Cerebellar nuclear complex (tissue), 1 donor: ENCODE data around the gene DBH.
"Not testable (repeated sequence)": the region's sequence is repeated elsewhere in the genome, so short reads cannot be mapped to it uniquely, and the experiment has no call there.

Source experiments
- DNase-seq, 2 experiments: peaks; one replicate each; lab custom pipeline; 2025; lab: John Stamatoyannopoulos, UW

DBH gene

DNA sequence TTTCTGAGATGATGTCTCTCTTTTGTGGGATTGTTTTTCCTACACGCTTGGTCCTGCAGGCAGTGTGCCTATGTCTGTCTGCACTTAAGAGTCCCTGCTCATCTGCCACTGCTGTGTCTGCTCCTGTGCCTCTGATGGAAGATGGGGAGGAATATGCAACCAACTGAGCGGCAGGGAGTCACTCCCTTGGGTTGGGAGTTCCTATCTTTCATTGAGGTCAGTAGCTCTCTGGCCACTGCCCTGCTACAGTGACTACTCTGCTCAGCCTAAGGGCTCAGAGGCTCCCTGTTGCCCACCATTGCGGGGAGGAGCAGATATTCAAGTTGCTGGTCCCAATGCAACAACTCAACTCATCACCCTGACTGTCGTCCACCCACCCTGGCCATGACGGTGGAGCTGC lies 13.6 kb upstream of the DBH start:
- DNase-seq, result no peak

DNA sequence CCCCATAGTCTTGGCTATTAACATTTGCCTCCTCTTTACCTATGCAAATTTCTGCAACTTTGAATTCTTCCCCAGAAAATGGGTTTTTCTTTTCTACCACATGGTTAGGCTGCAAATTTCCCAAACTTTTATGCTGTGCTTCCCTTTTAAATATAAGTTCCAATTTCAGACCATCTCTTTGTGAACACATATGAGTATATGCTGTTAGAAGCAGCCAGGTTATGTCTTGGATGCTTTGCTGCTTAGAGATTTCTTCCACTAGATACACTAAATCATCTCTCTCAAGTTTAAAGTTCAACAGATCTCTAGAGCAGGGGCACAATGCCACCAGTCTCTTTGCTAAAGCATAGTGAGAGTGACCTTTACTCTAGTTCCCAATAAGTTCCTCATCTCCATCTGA lies 10.2 kb upstream of the DBH start:
- DNase-seq, result not testable (repeated sequence)

DNA sequence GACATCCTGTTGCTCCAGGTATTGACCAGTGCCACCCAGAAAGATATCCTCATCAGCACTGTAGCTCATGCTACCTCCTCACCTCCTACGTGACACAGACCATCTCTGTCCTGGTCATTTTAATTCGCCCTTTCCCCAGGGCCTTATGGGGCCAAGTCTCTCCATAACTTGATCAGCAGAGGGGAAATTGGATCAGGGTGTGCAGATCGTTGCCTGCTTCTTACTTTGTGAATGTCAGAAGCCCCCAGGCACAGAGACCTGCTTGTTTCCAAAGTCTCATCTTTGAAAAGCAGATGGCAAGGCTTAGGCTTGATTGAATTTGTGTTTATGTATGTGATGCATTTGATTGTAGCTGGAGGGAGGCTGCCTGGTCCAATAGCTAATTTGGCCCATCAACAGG lies 8.8 kb upstream of the DBH start:
- no peak for DNase-seq

GRCh38 chr9:133628766-133629165 lies 7.4 kb upstream of the DBH start:
- DNase-seq, result no peak

DNA sequence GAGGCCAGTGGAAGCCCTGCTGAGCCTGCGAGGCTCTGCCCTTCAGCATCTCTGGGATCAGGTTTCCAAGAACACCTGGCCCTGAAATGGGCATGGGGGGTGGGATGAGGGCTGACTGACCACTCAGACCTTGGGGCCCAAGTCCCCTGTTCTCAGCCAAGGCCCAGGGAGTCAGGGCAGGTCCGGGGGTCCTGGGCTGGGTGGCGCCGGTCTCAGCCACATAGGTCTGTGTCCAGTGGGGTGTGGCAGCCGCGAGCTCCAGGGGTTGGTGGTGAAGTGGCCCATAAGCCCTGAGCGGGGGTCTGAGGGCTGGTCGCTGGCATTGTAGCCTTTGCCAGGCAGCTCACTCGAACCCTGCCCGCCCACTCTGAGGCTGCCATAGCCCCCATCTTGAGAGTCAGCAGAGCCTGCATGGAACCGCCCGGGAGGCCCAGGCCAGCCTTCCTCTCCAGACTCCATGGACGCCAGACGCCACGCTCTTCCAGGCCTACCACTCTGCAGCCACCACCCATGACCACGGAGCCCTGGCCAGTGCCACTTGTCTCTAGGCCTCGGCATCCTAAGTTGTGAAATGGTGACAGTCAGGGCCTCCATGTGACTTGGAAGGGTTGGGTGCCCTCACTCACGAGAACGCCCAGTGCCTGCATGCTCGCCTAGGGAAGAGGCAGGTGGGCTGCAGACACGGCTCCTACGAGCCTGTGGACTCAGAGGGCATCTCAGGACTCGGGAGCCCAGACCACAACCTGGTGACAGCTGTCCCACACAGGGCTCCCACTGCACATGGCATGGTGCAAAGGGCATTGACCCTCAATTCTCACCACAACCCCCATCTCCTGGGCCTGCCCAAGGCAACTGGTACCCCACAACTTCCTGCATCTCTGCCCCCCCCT lies 6.7 kb upstream of the DBH start:
- no peak for DNase-seq

GRCh38 chr9:133631111-133631510 lies 5.1 kb upstream of the DBH start:
- DNase-seq, result no peak

DNA sequence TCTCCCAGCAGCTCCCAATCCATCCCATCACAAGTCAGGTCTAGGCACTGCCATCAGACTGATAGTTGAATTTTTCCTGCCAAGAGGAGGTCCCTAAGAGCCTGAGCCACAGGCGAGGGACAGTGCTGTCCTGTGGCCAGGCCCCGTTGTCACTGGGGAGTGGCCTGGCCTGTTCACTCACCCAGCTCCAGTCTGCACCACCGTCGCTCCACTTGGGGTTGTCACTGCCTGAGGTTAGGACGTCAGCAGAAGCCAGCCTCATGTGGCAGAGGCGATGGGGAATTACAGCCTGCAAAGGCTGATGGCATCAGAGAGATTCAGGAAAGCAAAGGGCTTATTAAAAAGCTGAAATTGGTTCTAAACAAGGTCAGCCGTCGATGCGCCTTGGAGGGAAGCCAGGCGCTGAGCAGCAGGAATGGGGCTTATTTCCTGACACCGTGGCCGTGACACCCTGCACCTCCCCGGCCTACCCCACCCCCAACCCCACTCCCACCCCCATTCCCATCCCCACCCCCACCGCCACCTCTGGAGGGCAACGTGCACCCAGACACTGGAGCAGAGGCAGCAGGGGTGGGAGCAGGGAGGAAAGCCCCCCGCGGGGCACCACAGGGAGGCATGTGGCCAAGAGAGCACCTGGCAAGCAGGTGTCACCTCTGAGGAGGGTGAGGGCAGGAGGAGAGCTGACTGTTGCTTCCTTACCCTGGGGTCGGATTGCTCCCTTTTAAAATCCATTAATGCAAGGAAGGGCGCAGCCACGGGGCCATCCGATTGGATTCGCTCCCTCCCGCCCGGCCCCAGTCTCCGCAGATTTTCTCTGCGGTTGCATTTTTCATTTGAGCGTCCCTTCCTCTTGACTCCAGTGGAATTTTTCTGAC lies 3.1 kb upstream of the DBH start:
- no peak for DNase-seq

DNA sequence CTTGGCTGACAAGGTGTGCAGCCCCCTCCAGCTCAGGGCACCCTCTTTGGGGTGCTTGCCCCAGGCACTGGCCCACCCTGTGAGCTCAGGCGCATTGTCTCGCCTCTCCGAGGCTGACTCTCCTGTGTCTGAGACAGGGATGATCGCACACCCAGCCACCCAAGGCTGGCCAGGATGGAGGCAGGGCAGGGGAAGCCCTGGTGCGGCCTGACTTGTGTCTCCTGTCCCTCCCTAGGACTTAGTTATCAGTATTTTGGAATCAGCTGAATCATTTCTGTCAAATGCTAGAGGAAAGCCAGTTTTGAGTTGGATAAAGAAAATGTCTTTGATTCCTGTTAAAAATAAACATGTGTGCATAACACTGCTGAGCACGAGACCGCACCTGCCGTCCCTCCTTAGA lies 2.5 kb upstream of the DBH start:
- DNase-seq, result no peak

DNA sequence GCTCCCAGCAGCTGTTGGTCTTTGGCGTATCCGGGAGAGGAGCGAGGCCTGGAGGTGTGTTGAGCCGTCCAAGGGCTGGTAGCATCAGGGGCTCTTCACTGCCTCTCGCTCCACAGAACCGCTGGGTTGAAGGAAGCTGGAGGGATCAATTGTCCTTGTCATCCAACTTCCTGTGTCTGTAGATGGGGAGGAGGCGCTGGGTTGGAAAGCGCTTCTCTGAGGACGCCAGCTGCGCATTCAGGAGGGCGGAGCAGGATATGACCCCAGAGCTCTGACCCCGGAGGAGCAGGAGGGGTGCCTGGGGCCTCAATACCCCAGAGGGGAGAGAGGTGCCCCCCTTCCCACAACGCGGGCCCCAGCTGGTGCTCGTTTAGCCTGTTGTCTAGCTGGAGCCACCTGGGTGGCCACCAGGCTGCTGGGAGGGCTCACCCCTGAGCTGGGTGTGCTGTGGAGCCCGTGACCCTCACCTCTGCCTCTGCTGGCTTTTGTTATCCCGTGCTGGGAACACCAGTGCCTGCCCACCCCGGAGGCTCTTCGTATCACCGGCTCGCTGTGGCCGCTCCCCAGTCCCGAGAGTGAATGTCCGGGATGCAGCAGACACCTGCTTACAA lies 2.0 kb upstream of the DBH start:
- no peak for DNase-seq

DNA sequence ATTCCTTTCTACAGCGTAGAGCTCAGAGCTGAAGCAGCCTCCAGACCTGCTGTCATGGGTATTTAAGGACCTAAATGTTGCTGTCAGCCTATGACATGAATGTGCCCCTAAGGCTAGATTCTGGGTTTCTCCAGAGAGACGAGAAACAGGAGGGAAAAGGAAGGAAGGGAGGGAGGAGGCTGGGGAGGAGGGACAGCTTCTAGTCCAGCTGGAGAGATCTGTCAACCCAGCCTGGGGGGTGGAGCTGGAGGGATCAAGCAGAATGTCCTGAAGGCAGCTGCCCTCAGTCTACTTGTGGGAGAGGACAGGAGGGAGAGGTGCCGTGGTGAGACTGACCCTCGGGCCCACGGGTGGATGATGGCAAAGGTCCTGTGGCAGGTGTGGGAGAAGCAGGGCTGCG lies 1.1 kb upstream of the DBH start:
- no peak for DNase-seq

DNA sequence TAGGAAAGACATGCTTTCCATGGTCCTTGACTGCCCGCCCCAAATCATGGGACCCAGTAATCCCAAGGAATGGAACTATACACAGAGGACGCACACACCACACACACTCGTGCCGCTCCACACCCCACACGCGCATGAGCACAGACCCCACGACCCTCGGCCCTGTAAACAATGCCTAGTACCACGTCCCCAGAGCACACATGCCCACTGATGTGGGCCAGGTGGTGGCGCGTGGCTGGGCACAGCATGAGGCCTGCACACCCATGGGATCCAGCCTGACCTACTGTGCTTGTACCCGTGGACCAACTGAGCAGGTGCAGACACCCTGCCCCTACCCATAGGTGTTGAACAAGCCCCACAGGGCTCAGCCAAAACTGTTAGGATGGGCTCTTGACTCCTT lies 739 bp downstream of the DBH start:
- DNase-seq, result no peak

DNA sequence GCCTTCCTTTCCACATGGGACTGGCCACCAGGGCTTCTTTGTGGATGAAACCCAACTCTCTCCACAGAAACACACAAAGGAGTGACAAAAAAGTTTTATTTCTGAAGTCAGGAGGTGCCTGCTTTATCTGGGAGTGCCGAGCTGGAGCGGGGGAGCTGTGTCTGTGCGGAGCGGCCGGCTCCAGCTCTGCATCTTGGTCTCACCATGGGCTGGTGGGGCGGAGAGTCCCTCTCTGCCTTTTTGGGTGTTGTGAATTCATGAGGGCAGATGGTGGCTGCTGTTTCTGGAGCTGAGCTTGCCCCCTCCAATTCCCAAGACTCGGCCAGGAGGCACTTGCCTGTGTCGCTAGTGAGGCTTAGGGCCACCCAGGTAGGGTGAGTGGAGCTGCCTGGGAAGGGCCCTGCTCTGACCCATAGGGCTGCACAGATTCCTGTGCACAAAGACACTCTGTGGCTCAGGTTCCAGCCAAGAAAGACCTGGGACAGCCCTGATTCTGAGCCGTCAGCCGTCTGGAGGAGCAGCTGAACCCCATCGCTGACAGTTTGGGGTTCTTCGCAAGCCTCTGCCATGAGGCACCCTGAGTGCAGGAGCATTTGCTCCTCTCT lies 1.4 kb downstream of the DBH start:
- DNase-seq, result no peak

- DNase-seq, result no peak
Observed at GRCh38 chr9:133638076-133638475, 1.9 kb downstream of the DBH start.

DNA sequence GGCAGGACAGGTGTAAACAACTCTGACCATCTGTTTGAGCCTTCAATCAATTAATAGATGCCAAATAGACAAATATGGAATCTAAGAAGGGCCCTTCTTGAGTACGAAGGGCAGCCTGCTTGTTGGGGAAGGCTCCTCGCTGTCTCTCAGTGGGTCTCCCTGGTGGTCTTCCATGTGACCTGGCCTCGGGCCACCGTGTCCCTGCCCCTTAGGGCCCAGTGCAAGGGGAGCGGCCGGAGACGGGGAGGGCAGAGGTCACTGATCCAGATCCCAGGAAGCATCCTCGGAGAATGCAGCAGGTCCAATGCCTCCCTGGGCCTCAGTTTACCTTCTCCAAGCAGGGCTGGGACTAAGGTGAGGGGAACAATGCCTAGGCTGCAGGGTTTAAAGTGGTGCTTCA lies 2.5 kb downstream of the DBH start:
- DNase-seq, result no peak

- DNase-seq, result no peak
Observed at GRCh38 chr9:133639613-133640012, 3.5 kb downstream of the DBH start.

DNA sequence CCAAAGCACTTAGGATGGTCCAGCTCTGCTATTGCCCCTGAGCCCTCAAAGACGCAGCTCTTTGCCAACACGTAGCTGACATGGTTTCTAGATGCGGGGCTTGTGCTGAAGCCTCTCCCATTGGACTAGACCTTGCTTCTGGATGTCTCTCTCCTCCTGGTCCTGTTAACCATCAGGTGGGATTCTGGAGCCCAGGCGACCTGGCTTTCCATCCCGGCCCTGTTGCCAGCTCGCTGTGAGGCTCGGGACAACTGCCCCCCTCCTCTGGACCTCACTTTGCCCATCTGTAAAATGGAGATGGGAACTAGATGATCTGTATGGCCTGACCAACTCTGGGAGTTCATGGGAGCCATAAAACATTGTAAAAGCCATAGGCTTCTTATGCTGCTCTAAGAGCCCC lies 4.0 kb downstream of the DBH start:
- DNase-seq, result no peak

DNA sequence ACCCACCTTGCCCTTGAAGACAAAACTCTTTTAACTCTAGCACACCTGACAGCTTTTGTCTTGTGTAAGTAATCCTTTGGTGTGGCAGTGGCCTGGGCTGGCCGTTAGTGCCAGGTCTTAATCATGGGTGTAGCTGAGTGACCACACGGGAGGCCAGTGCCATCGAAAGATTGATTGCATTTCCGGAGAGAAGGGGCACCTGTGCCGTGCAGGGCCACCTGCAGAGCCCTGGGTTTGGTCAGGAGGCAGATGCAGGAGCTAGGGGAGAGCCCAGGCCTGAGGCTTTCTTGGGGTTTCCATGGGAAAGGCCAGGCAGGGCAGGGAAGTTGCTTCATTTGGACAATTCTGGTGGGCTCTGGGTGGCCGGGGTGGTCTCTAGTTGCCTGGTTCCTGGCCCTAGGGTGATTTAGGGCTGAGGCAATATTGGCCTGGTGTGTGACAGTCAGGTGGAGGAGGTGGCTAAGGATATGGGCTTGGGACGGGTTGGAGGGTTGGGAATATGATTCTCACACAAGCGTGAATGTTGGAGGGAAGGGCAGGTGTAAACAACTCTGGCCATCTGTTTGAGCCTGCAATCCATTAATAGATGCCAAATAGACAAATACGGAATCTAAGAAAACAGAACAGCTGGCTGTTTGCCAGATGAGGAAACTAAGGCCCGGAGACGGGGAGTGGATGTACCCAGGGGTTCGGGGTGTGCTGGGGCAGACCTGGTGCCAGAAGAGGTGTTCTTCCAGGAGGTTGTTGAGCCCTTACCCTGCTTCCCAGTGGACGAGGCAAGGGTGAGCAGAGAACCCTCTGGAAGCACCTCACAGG lies 4.6 kb downstream of the DBH start:
- DNase-seq, result no peak

DNA sequence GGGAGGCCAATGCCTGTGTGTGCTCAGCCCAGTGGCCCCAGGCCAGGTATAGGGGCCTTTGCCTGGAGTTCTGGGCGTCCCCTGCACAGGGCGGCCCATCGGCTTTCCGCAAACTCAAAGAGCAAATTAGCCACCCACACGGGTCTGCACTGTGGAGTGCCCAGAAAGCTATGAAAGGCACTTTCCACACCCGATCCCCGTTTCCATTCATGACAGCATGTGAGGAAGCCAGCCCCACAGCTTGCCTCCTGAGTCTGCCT lies 5.2 kb downstream of the DBH start:
- DNase-seq, result peak in 1 of 2 experiments; percentile 37

- DNase-seq, result no peak
Observed at GRCh38 chr9:133641861-133642595, 5.9 kb downstream of the DBH start.

DNA sequence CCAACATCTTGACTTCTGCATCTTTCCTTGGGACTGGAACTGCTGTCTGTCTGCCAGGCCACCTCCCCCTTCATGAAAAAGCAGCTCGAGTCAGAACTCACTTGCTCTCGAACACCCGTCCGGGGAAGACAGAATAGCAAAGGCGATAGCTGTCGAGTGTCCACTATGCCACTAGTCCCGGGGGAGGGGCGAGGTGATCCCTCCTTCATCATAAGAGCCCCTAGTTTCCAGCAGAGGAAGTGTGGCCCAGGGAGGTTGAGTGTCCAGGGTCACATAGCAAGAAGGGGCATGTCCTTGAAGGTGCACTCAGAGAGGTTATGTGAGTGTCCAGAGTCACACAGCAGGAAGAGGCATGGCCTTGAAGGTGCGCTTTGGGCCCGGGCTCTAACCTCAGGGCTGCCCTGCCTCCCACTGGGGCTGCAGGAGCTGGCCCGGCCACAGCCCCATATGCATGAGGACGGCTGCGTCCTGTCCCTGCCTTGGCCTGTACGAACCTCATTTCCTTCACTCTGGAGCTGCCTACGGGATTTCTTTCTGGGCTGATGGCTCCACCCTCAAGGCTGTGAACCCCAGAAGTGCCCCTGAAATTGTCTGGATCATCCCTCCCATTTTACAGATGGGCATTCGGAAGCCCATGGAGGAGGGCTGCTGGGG lies 6.7 kb downstream of the DBH start:
- no peak for DNase-seq

GRCh38 chr9:133643362-133643755 lies 7.2 kb downstream of the DBH start:
- no peak for DNase-seq
